Smooth muscle cell (in vitro differentiated cells): Measurements from ENCODE around the gene CTXND2. TPM values are rescaled to one million over a fixed set of nuclear protein-coding genes. Genes with fewer than 3 reads are reported as not detected.
"Not testable (repeated sequence)": the region's sequence is repeated elsewhere in the genome, so short reads cannot be mapped to it uniquely, and the experiment has no call there.

Experiments used
- DNase-seq: peaks from one replicate; lab custom pipeline; 2025; ENCODE audit not compliant: unreplicated experiment; lab: John Stamatoyannopoulos, UW
- H2AFZ ChIP-seq: fragments of 200-600 bp; sonication (generic); 2 replicates; pipeline ENCODE4 v1.6.0; 2016; ENCODE audit warnings: antibody characterized with exemption, low read depth, mild to moderate bottlenecking
- H3F3A ChIP-seq: fragments of 200-600 bp; sonication (generic); 2 replicates; pipeline ENCODE4 v1.6.0; 2017; ENCODE audit warnings: antibody characterized with exemption, low read depth
- H3K27ac ChIP-seq: fragments of 200-600 bp; sonication (generic); 2 replicates; pipeline ENCODE4 v1.5.1; 2016; ENCODE audit warnings: low read depth, mild to moderate bottlenecking
- H3K27me3 ChIP-seq: fragments of 200-600 bp; sonication (generic); 2 replicates; pipeline ENCODE4 v1.6.1; 2016; ENCODE audit warnings: low read depth, mild to moderate bottlenecking
- H3K36me3 ChIP-seq: fragments of 200-600 bp; sonication (generic); 2 replicates; pipeline ENCODE4 v1.5.1; 2016; ENCODE audit warnings: low read depth
- H3K4me1 ChIP-seq: fragments of 200-600 bp; sonication (generic); 2 replicates; pipeline ENCODE4 v1.5.1; 2016; ENCODE audit warnings: low read depth
- H3K4me2 ChIP-seq: fragments of 200-600 bp; sonication (generic); 2 replicates; pipeline ENCODE4 v1.6.0; 2016; ENCODE audit warnings: mild to moderate bottlenecking
- H3K4me3 ChIP-seq: fragments of 200-600 bp; sonication (generic); 2 replicates; pipeline ENCODE4 v1.5.1; 2016; ENCODE audit warnings: mild to moderate bottlenecking
- H3K79me2 ChIP-seq: fragments of 200-600 bp; sonication (generic); 2 replicates; pipeline ENCODE4 v1.6.0; 2016; ENCODE audit warnings: low read depth, mild to moderate bottlenecking
- H3K9ac ChIP-seq: fragments of 200-600 bp; sonication (generic); 2 replicates; pipeline ENCODE4 v1.6.0; 2016; ENCODE audit warnings: low read depth
- H3K9me3 ChIP-seq: fragments of 200-600 bp; sonication (generic); replicated peaks from 2 replicates; pipeline ENCODE4 v1.5.1; 2016; ENCODE audit warnings: low read depth
- H4K20me1 ChIP-seq: fragments of 200-600 bp; sonication (generic); 2 replicates; pipeline ENCODE4 v1.6.0; 2016; ENCODE audit warnings: low read depth
- WGBS: methylation state at CpG from one replicate; pipeline ENCODE4 v1.1.7; 2016; ENCODE audit warnings: low lambda C conversion rate; 5-methylcytosine and 5-hydroxymethylcytosine counted together
- polyA plus RNA-seq: library from polyadenylated mRNA; unstranded; fragments of >200 nt; fragmentation: Nextera tagmentation; extraction: Ambion mirVana; gene quantifications from 2 replicates; pipeline ENCODE4 v1.2.1, GENCODE V29; 2016
- total RNA-seq: library from RNA; depleted of rRNA; stranded (reverse); fragments of >200 nt; gene quantifications from 2 replicates; pipeline ENCODE4 v1.2.3, GENCODE V29; 2014
- TF ChIP-seq, protein P1 (sequence below): fragments of 200-600 bp; sonication (generic); IDR thresholded peaks from 2 replicates; pipeline ENCODE4 v1.5.1; 2017; ENCODE audit warnings: borderline replicate concordance, mild to moderate bottlenecking, antibody characterized with exemption; ENCODE audit not compliant: insufficient read depth, poor library complexity, severe bottlenecking

Gene CTXND2
- total and polyA plus RNA-seq, 2 experiments from 2014 or later, result not detected

DNA sequence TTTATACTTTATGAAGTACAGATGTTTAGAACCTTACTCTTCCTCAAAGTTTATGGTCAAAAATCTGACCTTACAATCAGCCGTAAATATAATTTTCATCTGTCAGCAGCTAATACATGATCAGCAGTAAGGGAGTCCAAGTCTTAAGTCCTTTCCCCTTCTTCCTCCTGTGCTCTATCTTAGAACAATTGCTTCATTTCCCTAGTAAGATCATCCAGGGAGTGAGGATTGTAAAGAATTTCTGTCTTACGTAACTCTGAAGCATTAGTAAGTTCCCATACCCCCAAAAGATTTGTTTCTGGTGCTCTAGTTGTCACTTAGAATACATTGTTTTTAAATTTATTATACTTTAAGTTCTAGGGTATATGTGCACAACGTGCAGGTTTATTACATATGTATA lies 41.4 kb downstream of the CTXND2 start:
- no peak overlapping the region for H2AFZ ChIP-seq
- no peak overlapping the region for H3K4me3 ChIP-seq
- no peak for DNase-seq
- H3K4me2 ChIP-seq, result no peak overlapping the region
- TF ChIP-seq, protein P1, sequence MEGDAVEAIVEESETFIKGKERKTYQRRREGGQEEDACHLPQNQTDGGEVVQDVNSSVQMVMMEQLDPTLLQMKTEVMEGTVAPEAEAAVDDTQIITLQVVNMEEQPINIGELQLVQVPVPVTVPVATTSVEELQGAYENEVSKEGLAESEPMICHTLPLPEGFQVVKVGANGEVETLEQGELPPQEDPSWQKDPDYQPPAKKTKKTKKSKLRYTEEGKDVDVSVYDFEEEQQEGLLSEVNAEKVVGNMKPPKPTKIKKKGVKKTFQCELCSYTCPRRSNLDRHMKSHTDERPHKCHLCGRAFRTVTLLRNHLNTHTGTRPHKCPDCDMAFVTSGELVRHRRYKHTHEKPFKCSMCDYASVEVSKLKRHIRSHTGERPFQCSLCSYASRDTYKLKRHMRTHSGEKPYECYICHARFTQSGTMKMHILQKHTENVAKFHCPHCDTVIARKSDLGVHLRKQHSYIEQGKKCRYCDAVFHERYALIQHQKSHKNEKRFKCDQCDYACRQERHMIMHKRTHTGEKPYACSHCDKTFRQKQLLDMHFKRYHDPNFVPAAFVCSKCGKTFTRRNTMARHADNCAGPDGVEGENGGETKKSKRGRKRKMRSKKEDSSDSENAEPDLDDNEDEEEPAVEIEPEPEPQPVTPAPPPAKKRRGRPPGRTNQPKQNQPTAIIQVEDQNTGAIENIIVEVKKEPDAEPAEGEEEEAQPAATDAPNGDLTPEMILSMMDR, result no peak
- 98% methylated on average over 3 of the region's 3 CpGs for WGBS
- H3K9ac ChIP-seq, result no peak overlapping the region
- H3K9me3 ChIP-seq, result peaks cover 9% of the 10 kb centered on the region
- no peaks in the 10 kb centered on the region for H4K20me1 ChIP-seq
- peaks cover 32% of the 10 kb centered on the region for H3K36me3 ChIP-seq
- no peaks in the 10 kb centered on the region for H3F3A ChIP-seq
- no peaks in the 10 kb centered on the region for H3K27me3 ChIP-seq
- peaks cover 25% of the 10 kb centered on the region for H3K79me2 ChIP-seq
- H3K27ac ChIP-seq, result no peak overlapping the region
- H3K4me1 ChIP-seq, result no peaks in the 10 kb centered on the region

DNA sequence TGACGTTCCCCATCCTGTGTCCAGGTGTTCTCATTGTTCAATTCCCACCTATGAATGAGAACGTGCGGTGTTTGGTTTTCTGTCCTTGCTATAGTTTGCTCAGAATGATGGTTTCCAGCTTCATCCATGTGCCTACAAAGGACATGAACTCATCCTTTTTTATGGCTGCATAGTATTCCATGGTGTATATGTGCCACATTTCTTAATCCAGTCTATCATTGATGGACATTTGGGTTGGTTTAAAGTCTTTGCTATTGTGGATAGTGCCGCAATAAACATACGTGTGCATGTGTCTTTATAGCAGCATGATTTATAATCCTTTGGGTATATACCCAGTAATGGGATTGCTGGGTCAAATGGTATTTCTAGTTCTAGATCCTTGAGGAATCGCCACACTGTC lies 41.8 kb downstream of the CTXND2 start:
- DNase-seq, H3K27me3 ChIP-seq, H3K9me3 ChIP-seq, H3F3A ChIP-seq, H3K27ac ChIP-seq, H3K4me2 ChIP-seq, H2AFZ ChIP-seq, H3K4me1 ChIP-seq, H3K4me3 ChIP-seq, H4K20me1 ChIP-seq, H3K9ac ChIP-seq: not testable (repeated sequence)
- WGBS, result 94% methylated on average over 6 of the region's 6 CpGs
- Histone ChIP-seq H3K79me2 (peaks cover 25% of the 10 kb centered on the region), H3K36me3 (peaks cover 33% of the 10 kb centered on the region)

DNA sequence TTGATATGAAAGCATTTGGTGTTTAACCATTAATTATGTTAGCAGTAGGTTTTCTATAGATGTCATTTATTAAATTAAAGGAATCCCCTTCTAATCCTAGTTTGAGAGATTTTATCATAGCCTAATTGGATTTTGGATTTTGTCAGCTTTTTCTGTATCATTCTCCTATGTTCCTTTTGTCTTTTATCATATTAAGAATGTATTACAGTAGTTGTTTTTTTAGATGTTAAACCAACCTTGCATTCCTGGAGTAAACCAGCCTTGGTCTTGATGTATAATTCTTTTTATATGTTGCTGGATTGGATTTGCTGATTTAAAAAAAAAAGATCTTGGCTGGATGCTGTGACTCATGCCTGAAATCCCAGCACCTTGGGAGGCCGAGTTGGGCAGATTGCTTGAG lies 44.8 kb downstream of the CTXND2 start:
- H3K9ac ChIP-seq, result no peak overlapping the region
- 100% methylated on average over 1 of the region's 1 CpG for WGBS
- H3K9me3 ChIP-seq, result peaks cover 9% of the 10 kb centered on the region
- no peaks in the 10 kb centered on the region for H3K27me3 ChIP-seq
- TF ChIP-seq, protein P1, result no peak
- peaks cover 35% of the 10 kb centered on the region for H3K36me3 ChIP-seq
- no peaks in the 10 kb centered on the region for H3F3A ChIP-seq
- no peaks in the 10 kb centered on the region for H4K20me1 ChIP-seq
- peaks cover 23% of the 10 kb centered on the region for H3K79me2 ChIP-seq
- no peak overlapping the region for H3K4me2 ChIP-seq
- H3K4me3 ChIP-seq, result no peak overlapping the region
- no peak overlapping the region for H2AFZ ChIP-seq
- no peaks in the 10 kb centered on the region for H3K4me1 ChIP-seq
- DNase-seq, result no peak
- H3K27ac ChIP-seq, result no peak overlapping the region

DNA sequence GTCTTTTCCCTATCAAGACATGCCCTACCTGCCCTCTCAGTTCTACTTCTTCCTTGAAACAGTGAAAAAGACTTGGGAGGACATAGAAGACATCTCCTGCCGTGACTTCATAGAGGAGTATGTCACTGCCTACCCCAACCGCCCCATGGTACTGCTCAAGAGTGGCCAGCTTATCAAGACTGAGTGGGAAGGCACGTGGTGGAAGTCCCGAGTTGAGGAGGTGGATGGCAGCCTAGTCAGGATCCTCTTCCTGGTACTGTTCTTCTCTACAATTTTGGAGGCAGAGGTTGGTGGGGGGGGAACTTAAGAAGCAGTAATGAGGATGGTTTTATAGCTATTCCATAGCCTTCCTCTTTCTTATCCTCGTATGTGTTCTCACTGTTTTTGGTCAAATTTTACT lies 57.9 kb downstream of the CTXND2 start:
- Histone ChIP-seq H3K4me1 (no peaks in the 10 kb centered on the region), H3K9ac (no peak overlapping the region)
- 91% methylated on average over 5 of the region's 5 CpGs for WGBS

More for the DNA sequence above, 57.9 kb downstream of the CTXND2 start:
- Histone ChIP-seq H3K9me3 (no peaks in the 10 kb centered on the region), H3K79me2 (no peaks in the 10 kb centered on the region), H3K36me3 (peaks cover 25% of the 10 kb centered on the region), H4K20me1 (no peaks in the 10 kb centered on the region), H3F3A (no peaks in the 10 kb centered on the region), H2AFZ (no peak overlapping the region), H3K4me2 (no peak overlapping the region), H3K27me3 (no peaks in the 10 kb centered on the region), H3K27ac (no peak overlapping the region), H3K4me3 (no peak overlapping the region)
- no peak for DNase-seq
- TF ChIP-seq, protein P1, result no peak
